ENCODE data around the gene GLP2R.

GRCh38 chr17:9828296-9829295 is 2.9 kb downstream of the GLP2R start:
- TF ChIP-seq CTCF (IDR thresholded peaks at IDR 0.05) = no peak
- TF ChIP-seq POLR2AphosphoS5 (IDR thresholded peaks at IDR 0.05) = no peak
